ENCODE data around the gene TOB1.
"Not testable (repeated sequence)": the region's sequence is repeated elsewhere in the genome, so short reads cannot be mapped to it uniquely, and the experiment has no call there.

TOB1 gene

GRCh38 chr17:50898369-50899004, 32.3 kb upstream of the TOB1 start:
- DNase-seq: no peak

- DNase-seq: not testable (repeated sequence)
Observed at GRCh38 chr17:50894513-50894912, 28.4 kb upstream of the TOB1 start.

- DNase-seq: no peak
Observed at GRCh38 chr17:50893183-50893993, 27.2 kb upstream of the TOB1 start.

DNA sequence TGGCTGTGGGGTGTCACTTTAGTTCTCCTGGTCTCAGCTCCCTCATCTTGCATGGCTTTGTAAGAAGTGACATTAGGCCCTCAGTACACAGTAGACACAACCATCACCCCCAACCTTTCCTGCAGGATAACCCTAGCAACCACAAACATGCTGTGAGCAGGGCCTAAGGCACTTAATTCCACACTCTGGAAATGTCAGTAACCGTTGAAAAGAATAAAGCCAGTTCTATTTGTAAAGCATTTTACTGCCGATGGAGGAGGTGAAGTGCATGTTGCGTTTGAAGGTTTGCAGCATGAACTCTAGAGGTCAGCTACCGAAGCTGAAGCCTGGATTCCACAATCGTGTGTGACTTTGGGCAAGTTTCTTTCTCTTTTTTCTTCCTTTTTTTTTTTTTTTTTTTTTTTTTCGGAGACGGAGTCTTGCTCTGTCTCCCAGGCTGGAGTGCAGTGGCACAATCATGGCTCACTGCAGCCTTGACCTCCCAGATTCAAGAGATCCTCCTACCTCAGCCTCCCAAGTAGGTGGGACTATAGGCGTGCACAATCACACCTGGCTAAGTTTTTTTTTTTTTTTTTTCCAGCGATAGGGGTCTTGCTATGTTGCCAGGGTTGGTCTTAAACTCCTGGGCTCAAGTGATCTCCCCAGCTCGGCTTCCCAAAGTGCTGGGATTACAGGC, 26.1 kb upstream of the TOB1 start:
- no peak for DNase-seq

GRCh38 chr17:50891577-50891989, 25.4 kb upstream of the TOB1 start:
- no peak for DNase-seq

GRCh38 chr17:50890675-50891516, 24.7 kb upstream of the TOB1 start:
- DNase-seq: no peak

- DNase-seq: no peak
Observed at GRCh38 chr17:50889528-50890118, 23.5 kb upstream of the TOB1 start.

DNA sequence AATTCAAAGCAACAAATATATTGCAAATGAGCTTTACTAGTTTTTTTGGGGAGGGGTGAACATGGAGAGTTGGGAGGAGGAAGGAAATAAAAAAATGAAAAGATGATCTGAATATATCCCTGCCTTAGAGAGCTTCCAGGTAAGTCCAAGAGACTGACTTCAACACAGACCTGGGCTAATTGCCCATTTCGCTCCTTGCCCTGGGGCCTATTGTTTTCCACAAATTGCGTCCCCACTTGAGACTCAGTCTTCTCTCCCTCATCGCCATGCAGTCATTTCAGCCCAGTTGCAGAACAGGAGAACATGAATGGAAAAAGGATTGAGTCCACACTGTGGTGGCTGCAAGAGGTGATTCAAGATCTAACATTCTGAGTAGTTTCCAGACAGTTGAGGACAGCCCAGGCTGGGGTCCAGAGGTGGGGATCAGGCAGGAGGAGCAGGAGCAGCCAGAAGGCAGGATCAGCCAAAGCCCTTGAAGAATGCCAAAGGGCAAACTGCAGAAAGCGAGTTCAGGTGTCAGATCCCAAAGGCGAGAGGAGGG, 21.6 kb upstream of the TOB1 start:
- no peak for DNase-seq

DNA sequence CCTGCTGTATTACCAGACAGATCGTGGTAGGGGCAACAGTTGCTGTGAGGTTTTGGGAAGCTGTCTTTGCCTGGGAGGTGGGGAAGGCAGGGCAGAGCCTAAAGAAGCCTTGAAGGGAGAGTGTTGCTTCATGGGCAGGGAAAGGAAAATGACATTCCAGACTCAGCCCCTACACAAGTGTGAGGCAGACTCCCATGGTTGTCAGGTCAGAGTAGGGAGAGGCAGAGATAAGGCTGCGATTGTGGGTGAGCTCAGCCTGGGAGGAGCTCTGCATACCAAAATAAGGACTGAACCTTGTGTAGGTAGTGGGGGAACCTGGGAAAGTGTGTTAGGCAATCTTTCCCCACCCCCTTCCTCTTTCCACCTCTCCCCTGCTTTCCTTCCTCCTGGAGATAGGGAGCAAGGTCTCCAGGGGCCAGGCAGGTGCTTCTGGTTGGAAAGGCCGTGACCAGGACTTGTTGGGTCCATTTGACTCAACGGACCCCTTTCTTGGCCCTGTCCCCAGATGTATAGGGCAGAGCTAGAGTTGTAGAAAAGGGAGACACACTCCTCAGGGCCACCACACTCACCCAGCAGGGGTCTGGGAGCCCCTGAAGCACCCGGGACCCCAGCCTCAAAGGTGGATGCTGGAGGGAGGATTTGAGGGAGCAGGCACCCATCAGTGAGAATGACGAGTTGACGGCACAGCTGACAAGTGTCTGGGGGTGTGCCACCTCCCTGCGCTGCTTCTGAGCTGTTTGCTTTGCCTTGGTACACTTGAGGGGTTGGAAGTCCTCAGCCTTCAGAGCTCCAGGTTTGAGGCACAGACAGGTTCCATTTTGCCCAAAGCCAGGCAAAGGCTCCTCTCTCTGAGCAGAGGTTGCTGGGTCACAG, 18.5 kb upstream of the TOB1 start:
- DNase-seq: no peak

- DNase-seq: no peak
Observed at GRCh38 chr17:50883850-50884438, 17.8 kb upstream of the TOB1 start.

DNA sequence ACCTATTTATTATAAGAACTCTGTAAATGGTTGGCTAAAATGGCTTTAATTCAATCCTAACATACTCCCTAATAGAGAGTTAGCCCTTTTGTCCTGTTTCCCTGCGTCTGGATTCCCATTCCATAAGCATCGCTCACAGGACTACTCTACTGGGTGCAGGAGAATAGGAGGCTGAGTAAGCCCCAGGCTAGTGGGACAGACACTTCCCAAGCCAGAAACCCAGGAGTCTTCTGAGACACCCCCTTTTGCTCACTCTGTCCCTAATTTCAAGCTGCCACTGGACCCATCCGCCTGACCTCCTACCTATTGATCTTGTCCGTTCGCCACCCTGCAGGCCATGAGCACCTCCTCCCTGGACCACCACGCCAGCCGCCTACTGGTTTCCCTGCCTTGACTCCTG, 16.7 kb upstream of the TOB1 start:
- no peak for DNase-seq

GRCh38 chr17:50881182-50881581, 15.0 kb upstream of the TOB1 start:
- no peak for DNase-seq

DNA sequence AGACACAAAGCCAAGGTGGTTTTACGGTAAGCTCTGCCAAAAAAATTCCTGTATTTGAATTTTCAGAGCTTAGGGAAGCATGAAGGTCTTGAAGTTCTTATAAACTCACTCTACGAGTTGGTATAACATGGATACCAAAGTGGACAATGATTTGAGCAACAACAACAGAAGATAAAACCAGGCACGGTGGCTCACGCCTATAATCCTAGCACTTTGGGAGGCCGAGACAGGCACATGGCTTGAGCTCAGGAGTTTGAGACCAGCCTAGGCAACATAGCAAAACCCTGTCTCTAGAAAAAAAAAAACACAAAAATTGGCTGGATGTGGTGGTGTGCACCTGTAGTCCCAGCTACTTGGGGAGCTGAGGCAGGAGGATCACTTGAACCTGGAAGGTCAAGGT, 12.9 kb upstream of the TOB1 start:
- no peak for DNase-seq

GRCh38 chr17:50877838-50878237, 11.7 kb upstream of the TOB1 start:
- DNase-seq: no peak

- not testable (repeated sequence) for DNase-seq
Observed at GRCh38 chr17:50877042-50877441, 10.9 kb upstream of the TOB1 start.

DNA sequence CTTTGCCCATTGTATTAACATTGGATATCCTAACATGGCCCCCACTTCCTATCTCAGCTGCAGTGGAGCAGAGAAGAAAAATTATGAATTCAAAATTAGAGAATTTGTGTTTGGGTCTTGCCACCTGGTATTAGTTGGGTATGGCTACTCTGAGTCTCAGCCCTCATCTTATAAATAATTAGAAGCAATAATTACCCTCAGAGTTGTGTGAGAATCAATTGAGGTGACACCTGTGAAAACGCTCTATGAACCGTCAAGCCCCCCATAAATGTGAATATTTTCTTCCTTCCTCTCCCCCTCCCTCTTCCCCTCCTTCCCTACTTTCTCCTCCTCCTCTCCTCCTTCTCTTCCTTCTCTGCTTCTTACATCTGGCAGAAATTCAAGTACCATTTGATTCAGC, 8.9 kb upstream of the TOB1 start:
- no peak for DNase-seq

DNA sequence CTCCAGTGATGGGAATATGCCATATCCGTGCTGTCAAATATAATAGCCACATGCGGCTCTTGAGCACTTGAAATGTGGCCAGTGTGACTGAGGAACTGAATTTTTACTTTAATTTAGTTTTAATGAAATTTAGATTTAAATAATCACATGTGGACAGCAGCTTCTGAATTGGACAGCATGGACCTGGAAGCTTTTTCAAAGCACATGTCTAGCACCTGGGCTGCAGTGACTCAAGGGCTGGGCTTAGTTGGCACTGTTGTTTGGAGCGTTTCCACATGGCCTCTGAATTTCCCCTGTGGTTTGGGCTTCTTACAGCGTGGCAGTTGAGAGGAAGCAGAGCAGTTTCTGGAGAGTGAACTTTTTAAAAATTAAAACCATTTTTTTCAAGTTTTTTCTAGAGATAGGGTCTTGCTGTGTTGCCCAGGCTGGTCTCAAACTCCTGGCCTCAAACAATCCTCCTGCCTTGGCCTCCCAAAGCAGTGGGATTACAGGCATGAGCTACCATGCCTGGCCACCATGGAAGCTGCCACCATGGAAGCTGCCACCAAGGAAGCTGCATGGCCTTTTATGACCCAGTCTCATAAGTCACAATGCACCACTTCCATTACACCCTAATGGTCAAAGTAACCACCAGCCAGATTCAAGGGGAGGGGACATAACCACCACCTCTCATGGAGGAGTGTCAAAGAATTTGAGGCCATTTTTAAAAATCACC, 6.7 kb upstream of the TOB1 start:
- no peak for DNase-seq

DNA sequence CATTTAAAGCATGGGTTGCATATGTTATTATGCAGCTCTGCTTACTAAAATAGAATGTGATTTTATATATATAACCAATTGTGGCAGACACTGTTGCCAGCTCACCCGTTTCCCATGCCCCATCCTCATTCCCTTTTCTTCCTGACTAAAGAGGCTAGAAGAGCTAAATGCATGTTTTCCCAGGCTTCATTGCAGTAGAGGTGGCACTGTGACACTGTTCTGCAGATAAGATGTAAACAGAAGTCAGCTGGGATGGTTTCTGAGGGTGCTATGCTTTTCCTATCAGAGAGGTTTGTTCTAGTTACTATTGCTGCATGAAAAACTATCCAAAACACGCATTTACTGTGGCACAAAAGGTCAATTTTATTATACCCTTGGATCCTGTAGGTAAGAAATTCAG, 5.7 kb upstream of the TOB1 start:
- no peak for DNase-seq

GRCh38 chr17:50871364-50871763, 5.2 kb upstream of the TOB1 start:
- no peak for DNase-seq

- DNase-seq: no peak
Observed at GRCh38 chr17:50868602-50869001, 2.4 kb upstream of the TOB1 start.

DNA sequence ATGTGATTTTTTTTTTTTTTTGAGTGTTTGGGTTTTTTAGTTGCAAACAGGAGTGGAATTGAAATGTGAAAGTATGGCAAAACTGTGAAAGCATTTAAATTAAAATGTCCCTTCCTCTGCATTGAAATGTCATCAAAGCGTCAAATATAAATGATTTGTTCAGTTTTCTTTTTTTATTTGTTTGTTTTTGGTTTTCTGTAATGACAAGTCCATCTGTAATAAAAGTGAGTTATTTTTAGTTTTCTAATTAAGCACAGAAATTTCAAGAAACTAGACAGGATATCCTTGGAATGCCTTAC, 1.9 kb upstream of the TOB1 start:
- no peak for DNase-seq

Measured in DMS 273 treated with DMSO at 0.1 percent for 48 hours (cell line).